ENCODE results near the gene HBZ.

DNA sequence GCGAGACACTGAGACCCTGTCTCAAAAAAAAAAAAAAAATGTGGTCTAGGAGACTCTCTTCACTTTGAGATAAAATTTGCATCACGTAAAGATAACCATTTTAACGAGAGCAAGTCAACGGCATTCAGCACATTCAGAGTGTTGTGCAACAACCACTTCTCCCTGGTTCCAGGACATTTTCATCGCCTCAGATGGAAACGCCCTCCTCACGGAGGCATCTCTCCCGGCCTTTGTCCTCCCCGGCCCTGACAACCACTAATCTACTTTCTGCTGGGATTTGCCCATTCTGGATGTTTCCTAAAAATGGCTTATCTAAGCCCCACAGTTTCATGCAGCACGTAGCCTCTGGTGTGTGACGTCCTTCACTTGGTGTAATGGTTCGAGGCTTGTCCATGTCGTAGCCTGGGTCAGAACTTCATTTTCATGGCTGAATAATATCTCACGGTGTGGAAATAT is 7.6 kb upstream of the HBZ start:
- no peak for TF ChIP-seq ATF2 (IDR thresholded peaks at IDR 0.05; ENCODE audit: low read length)
- no peak for TF ChIP-seq CHD1 (IDR thresholded peaks at IDR 0.05; ENCODE audit: low read depth, low read length)
- TF ChIP-seq, protein P1, sequence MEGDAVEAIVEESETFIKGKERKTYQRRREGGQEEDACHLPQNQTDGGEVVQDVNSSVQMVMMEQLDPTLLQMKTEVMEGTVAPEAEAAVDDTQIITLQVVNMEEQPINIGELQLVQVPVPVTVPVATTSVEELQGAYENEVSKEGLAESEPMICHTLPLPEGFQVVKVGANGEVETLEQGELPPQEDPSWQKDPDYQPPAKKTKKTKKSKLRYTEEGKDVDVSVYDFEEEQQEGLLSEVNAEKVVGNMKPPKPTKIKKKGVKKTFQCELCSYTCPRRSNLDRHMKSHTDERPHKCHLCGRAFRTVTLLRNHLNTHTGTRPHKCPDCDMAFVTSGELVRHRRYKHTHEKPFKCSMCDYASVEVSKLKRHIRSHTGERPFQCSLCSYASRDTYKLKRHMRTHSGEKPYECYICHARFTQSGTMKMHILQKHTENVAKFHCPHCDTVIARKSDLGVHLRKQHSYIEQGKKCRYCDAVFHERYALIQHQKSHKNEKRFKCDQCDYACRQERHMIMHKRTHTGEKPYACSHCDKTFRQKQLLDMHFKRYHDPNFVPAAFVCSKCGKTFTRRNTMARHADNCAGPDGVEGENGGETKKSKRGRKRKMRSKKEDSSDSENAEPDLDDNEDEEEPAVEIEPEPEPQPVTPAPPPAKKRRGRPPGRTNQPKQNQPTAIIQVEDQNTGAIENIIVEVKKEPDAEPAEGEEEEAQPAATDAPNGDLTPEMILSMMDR (IDR thresholded peaks at IDR 0.05; ENCODE audit: control extremely low read depth in 1 of 3, insufficient read depth in 1 of 3, low read depth in 1 of 3, low read length in 3 of 3), result no peak
- TF ChIP-seq RNF2 (IDR thresholded peaks at IDR 0.05; ENCODE audit: borderline replicate concordance, low read depth, low read length, missing control alignments, poor library complexity, severe bottlenecking), result no peak
- no peak for TF ChIP-seq FOSL1 (IDR thresholded peaks at IDR 0.05; ENCODE audit: insufficient read depth, low read depth, low read length)
